ENCODE data around the gene AK5.

DNA sequence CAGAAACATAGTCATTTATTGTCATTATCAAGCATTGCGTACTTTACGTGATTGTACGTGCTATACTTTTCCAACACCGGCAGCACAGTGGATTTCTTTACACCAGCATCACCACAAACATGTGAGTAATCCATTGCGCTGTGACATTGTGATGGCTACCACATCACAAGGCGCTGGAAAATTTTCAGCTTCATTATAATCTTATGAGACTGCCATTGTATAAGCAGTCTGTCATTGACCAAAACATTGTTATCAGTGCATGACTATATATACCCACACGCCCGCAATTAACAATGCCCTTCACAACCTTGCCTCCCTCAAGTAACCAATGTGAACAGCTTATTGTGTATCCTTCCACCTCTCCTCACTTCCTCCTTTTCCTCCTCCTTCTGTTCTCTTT is 263.0 kb downstream of the AK5 start:
- TF ChIP-seq, protein P1, sequence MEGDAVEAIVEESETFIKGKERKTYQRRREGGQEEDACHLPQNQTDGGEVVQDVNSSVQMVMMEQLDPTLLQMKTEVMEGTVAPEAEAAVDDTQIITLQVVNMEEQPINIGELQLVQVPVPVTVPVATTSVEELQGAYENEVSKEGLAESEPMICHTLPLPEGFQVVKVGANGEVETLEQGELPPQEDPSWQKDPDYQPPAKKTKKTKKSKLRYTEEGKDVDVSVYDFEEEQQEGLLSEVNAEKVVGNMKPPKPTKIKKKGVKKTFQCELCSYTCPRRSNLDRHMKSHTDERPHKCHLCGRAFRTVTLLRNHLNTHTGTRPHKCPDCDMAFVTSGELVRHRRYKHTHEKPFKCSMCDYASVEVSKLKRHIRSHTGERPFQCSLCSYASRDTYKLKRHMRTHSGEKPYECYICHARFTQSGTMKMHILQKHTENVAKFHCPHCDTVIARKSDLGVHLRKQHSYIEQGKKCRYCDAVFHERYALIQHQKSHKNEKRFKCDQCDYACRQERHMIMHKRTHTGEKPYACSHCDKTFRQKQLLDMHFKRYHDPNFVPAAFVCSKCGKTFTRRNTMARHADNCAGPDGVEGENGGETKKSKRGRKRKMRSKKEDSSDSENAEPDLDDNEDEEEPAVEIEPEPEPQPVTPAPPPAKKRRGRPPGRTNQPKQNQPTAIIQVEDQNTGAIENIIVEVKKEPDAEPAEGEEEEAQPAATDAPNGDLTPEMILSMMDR (IDR thresholded peaks at IDR 0.05): no peak
- TF ChIP-seq POLR2A (IDR thresholded peaks at IDR 0.05): no peak
